ENCODE results near the gene VCP.

DNA sequence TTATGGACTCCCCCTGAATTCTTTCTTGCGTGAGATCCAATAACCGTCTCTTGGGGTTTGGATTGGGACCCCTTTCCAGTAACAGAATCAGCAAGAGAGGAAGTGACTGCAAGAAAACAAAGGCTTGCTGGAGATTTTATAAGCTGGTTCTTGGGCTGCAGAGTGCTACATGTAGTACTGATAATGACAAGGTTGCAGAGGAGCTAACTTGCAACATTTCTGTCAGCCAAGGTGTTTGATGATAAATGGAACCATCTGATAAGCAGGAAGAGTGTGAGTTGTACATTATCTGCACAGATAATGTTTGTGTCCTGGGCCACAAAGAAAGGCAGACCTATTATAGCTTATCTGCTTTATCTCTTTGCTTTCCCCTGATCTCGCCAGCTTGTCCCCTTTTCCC, 45.8 kb downstream of the VCP start:
- TF ChIP-seq, protein P1, sequence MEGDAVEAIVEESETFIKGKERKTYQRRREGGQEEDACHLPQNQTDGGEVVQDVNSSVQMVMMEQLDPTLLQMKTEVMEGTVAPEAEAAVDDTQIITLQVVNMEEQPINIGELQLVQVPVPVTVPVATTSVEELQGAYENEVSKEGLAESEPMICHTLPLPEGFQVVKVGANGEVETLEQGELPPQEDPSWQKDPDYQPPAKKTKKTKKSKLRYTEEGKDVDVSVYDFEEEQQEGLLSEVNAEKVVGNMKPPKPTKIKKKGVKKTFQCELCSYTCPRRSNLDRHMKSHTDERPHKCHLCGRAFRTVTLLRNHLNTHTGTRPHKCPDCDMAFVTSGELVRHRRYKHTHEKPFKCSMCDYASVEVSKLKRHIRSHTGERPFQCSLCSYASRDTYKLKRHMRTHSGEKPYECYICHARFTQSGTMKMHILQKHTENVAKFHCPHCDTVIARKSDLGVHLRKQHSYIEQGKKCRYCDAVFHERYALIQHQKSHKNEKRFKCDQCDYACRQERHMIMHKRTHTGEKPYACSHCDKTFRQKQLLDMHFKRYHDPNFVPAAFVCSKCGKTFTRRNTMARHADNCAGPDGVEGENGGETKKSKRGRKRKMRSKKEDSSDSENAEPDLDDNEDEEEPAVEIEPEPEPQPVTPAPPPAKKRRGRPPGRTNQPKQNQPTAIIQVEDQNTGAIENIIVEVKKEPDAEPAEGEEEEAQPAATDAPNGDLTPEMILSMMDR (IDR thresholded peaks at IDR 0.05): no peak
- TF ChIP-seq POLR2A (IDR thresholded peaks at IDR 0.05): no peak
